Tibial artery (tissue), 4 donors: ENCODE results near the gene SPTB.
A peak's percentile ranks its signal among the peaks of the same experiment; 100 is the strongest.

Experiments
- DNase-seq, 2 donors: peaks; one replicate each; pipeline ENCODE4 v3.0.0-alpha.2; 2019
- H3K27ac ChIP-seq, 2 donors: fragments of 200-600 bp; sonication (generic) in 1 of 2; 1 replicate in 1 of 2; 2 replicates in 1 of 2; pipeline ENCODE4 v1.5.1; 2018 to 2019; ENCODE audit warnings: mild to moderate bottlenecking in 1 of 2
- H3K27me3 ChIP-seq, 2 donors: fragments of 200-600 bp; sonication (generic) in 1 of 2; one replicate each; pipeline versions ENCODE4 v1.5.1 to v1.6.0; 2016 to 2019
- H3K36me3 ChIP-seq, 3 donors: fragments of 200-600 bp; sonication (generic) in 2 of 3; one replicate each; pipeline ENCODE4 v1.5.1; 2016 to 2019; ENCODE audit warnings: mild to moderate bottlenecking in 2 of 3
- H3K4me1 ChIP-seq, 4 donors: fragments of 200-600 bp; sonication (generic) in 2 of 4; 1 replicate in 3 of 4; 2 replicates in 1 of 4; pipeline ENCODE4 v1.5.1; 2016 to 2019
- H3K4me3 ChIP-seq, 2 donors: fragments of 200-600 bp; sonication (generic) in 1 of 2; 1 replicate in 1 of 2; 2 replicates in 1 of 2; pipeline ENCODE4 v1.5.1; 2018 to 2019; ENCODE audit warnings: mild to moderate bottlenecking in 2 of 2
- H3K9me3 ChIP-seq, 3 donors: fragments of 200-600 bp; sonication (generic) in 1 of 3; one replicate each; pipeline ENCODE4 v1.5.1; 2016 to 2019
- CTCF ChIP-seq, 2 experiments: fragments of 200-600 bp in 1 of 2; fragments of 450-650 bp in 1 of 2; IDR thresholded peaks; one replicate each; pipeline ENCODE4 v1.5.1; 2017 to 2019; ENCODE audit warnings: antibody characterized with exemption in 2 of 2, mild to moderate bottlenecking in 1 of 2, moderate library complexity in 1 of 2
- intact Hi-C: fragments of 100-400 bp; cut with DNase I; formaldehyde crosslinking; loops from one replicate; pipeline ENCODE4 v1.15.0; 2023; ENCODE audit warnings: low total_unique reads

The SPTB gene

GRCh38 chr14:64899958-64900357 lies 20.3 kb upstream of the SPTB start:
- H3K27me3 ChIP-seq = no peaks in the 10 kb centered on the region
- H3K4me1 ChIP-seq = no peaks in the 10 kb centered on the region
- H3K4me3 ChIP-seq = no peak overlapping the region
- H3K27ac ChIP-seq = no peak overlapping the region
- no peak for TF ChIP-seq CTCF (IDR thresholded peaks at IDR 0.05)
- no peaks in the 10 kb centered on the region for H3K36me3 ChIP-seq
- intact Hi-C loops = no loop called here
- no peaks in the 10 kb centered on the region for H3K9me3 ChIP-seq
- DNase-seq = no peak

GRCh38 chr14:64891839-64892375 lies 12.2 kb upstream of the SPTB start:
- Histone ChIP-seq H3K27ac (no peak overlapping the region), H3K9me3 (no peaks in the 10 kb centered on the region), H3K36me3 (no peaks in the 10 kb centered on the region), H3K4me3 (no peak overlapping the region), H3K27me3 (peaks cover 0 to 5% of the 10 kb centered on the region in 2 donors), H3K4me1 (no peaks in the 10 kb centered on the region)
- TF ChIP-seq CTCF (IDR thresholded peaks at IDR 0.05) = peak; percentile 62 to 80
- intact Hi-C loops = loop anchor here (5.0 kb wide), 1 partner anchor 70 kb away; no protein-coding TSS in a partner anchor
- DNase-seq = no peak

- intact Hi-C loops = loop anchor here (5.0 kb wide), 1 partner anchor 69 kb away; no protein-coding TSS in a partner anchor
- H3K27ac ChIP-seq = no peak overlapping the region
- no peaks in the 10 kb centered on the region for H3K9me3 ChIP-seq
- TF ChIP-seq CTCF (IDR thresholded peaks at IDR 0.05) = no peak
- no peak overlapping the region for H3K4me3 ChIP-seq
- no peak for DNase-seq
- H3K4me1 ChIP-seq = no peaks in the 10 kb centered on the region
- no peaks in the 10 kb centered on the region for H3K36me3 ChIP-seq
- H3K27me3 ChIP-seq = peaks cover 0 to 5% of the 10 kb centered on the region in 2 donors
These were observed 11.6 kb upstream of the SPTB start for GRCh38 chr14:64891173-64891838.

GRCh38 chr14:64889352-64889751 lies 9.6 kb upstream of the SPTB start:
- no peak overlapping the region for H3K27ac ChIP-seq
- H3K4me1 ChIP-seq = no peaks in the 10 kb centered on the region
- H3K36me3 ChIP-seq = no peaks in the 10 kb centered on the region
- H3K4me3 ChIP-seq = no peak overlapping the region
- no peak for TF ChIP-seq CTCF (IDR thresholded peaks at IDR 0.05)
- no peak for DNase-seq
- intact Hi-C loops = loop anchor here (10.0 kb wide), 1 partner anchor 225 kb away; no protein-coding TSS in a partner anchor
- no peaks in the 10 kb centered on the region for H3K9me3 ChIP-seq
- peaks cover 0 to 5% of the 10 kb centered on the region in 2 donors for H3K27me3 ChIP-seq

GRCh38 chr14:64885559-64885958 lies 5.9 kb upstream of the SPTB start:
- intact Hi-C loops = loop anchor here (10.0 kb wide), 1 partner anchor 221 kb away; no protein-coding TSS in a partner anchor
- H3K9me3 ChIP-seq = no peaks in the 10 kb centered on the region
- no peak for TF ChIP-seq CTCF (IDR thresholded peaks at IDR 0.05)
- DNase-seq = no peak
- no peaks in the 10 kb centered on the region for H3K36me3 ChIP-seq
- H3K27ac ChIP-seq = no peak overlapping the region
- H3K4me3 ChIP-seq = no peak overlapping the region
- H3K27me3 ChIP-seq = peaks cover 0 to 4% of the 10 kb centered on the region in 2 donors
- peaks cover 0 to 4% (median 2%) of the 10 kb centered on the region in 4 donors for H3K4me1 ChIP-seq
